Thymus (tissue), 11 donors: ENCODE measurements around the gene YIF1B. TPM values are rescaled to one million over a fixed set of nuclear protein-coding genes. Genes with fewer than 3 reads are reported as not detected.

ENCODE experiments used
- DNase-seq, 9 donors: peaks; one replicate each; pipeline ENCODE4 v3.0.0-alpha.2; 2013; ENCODE audit warnings: low spot score in 9 of 9, low read depth in 6 of 9, missing footprints in 1 of 9
- H3K27ac ChIP-seq, 2 donors: one replicate each; pipeline ENCODE4 v1.5.1; 2013; ENCODE audit warnings: control low read depth in 1 of 2, low read depth in 1 of 2, low read length in 1 of 2, mild to moderate bottlenecking in 1 of 2, moderate library complexity in 1 of 2
- H3K27me3 ChIP-seq, 2 donors: one replicate each; pipeline ENCODE4 v1.5.1; 2013; ENCODE audit warnings: low read length in 1 of 2; ENCODE audit not compliant: control insufficient read depth in 2 of 2, insufficient read depth in 1 of 2
- H3K36me3 ChIP-seq, 2 donors: one replicate each; pipeline ENCODE4 v1.5.1; 2013; ENCODE audit warnings: low read length in 1 of 2, mild to moderate bottlenecking in 1 of 2, moderate library complexity in 1 of 2; ENCODE audit not compliant: control insufficient read depth in 2 of 2, insufficient read depth in 2 of 2
- H3K4me1 ChIP-seq, 2 donors: one replicate each; pipeline ENCODE4 v1.5.1; 2013; ENCODE audit warnings: low read length in 2 of 2; ENCODE audit not compliant: control insufficient read depth in 2 of 2, insufficient read depth in 2 of 2
- H3K4me3 ChIP-seq, 2 donors: one replicate each; pipeline ENCODE4 v1.5.1; 2013; ENCODE audit warnings: low read length in 2 of 2, control low read depth in 1 of 2, mild to moderate bottlenecking in 1 of 2
- H3K9me3 ChIP-seq, 2 donors: one replicate each; pipeline ENCODE4 v1.5.1; 2013; ENCODE audit warnings: low read length in 1 of 2, mild to moderate bottlenecking in 1 of 2; ENCODE audit not compliant: control insufficient read depth in 2 of 2, insufficient read depth in 1 of 2
- WGBS: extraction: QIAGEN DNeasy Blood & Tissue Kit; methylation state at CpG from one replicate; pipeline ENCODE4 v1.1.7; 2013; 5-methylcytosine and 5-hydroxymethylcytosine counted together
- polyA plus RNA-seq: library from polyadenylated mRNA; stranded (reverse); fragments of 200-250 nt; gene quantifications from one replicate; pipeline ENCODE4 v1.2.3, GENCODE V29; 2013
- total RNA-seq: library from RNA; stranded (reverse); fragments of 120-200 nt; gene quantifications from one replicate; pipeline ENCODE4 v1.2.4, GENCODE V29; 2013
- donor health status: healthy.

YIF1B gene
- total and polyA plus RNA-seq, 2 donors = 34.2 to 46.6 TPM

GRCh38 chr19:38277549-38277948 lies 38.2 kb downstream of the YIF1B start:
- DNase-seq = no peak
- Histone ChIP-seq H3K9me3 (no peaks in the 10 kb centered on the region), H3K27ac (no peak overlapping the region), H3K27me3 (no peaks in the 10 kb centered on the region), H3K4me3 (no peak overlapping the region), H3K36me3 (no peaks in the 10 kb centered on the region), H3K4me1 (peaks cover 0 to 8% of the 10 kb centered on the region in 2 donors)
- WGBS = 91% methylated on average over 5 of the region's 5 CpGs

GRCh38 chr19:38276942-38277517 lies 38.7 kb downstream of the YIF1B start:
- 95% methylated on average over 7 of the region's 7 CpGs for WGBS
- DNase-seq = no peak
- no peak overlapping the region for H3K27ac ChIP-seq
- H3K9me3 ChIP-seq = no peaks in the 10 kb centered on the region
- no peak overlapping the region for H3K4me3 ChIP-seq
- no peaks in the 10 kb centered on the region for H3K27me3 ChIP-seq
- H3K4me1 ChIP-seq = peaks cover 0 to 3% of the 10 kb centered on the region in 2 donors
- H3K36me3 ChIP-seq = no peaks in the 10 kb centered on the region

- H3K36me3 ChIP-seq = no peaks in the 10 kb centered on the region
- H3K27me3 ChIP-seq = no peaks in the 10 kb centered on the region
- WGBS = 92% methylated on average over 9 of the region's 9 CpGs
- no peak overlapping the region for H3K4me3 ChIP-seq
- no peak for DNase-seq
- H3K27ac ChIP-seq = no peak overlapping the region
- H3K4me1 ChIP-seq = peaks cover 0 to 4% of the 10 kb centered on the region in 2 donors
- H3K9me3 ChIP-seq = no peaks in the 10 kb centered on the region
Measured at GRCh38 chr19:38274739-38275138, 41.0 kb downstream of the YIF1B start.

- H3K27me3 ChIP-seq = no peaks in the 10 kb centered on the region
- no peaks in the 10 kb centered on the region for H3K9me3 ChIP-seq
- WGBS = 95% methylated on average over 2 of the region's 2 CpGs
- DNase-seq = no peak
- H3K4me1 ChIP-seq = peaks cover 0 to 4% of the 10 kb centered on the region in 2 donors
- no peak overlapping the region for H3K4me3 ChIP-seq
- no peak overlapping the region for H3K27ac ChIP-seq
- H3K36me3 ChIP-seq = no peaks in the 10 kb centered on the region
Measured at GRCh38 chr19:38273499-38273898, 42.2 kb downstream of the YIF1B start.

GRCh38 chr19:38270587-38271167 lies 45.1 kb downstream of the YIF1B start:
- H3K27ac ChIP-seq = no peak overlapping the region
- H3K4me3 ChIP-seq = no peak overlapping the region
- H3K4me1 ChIP-seq = peaks cover 4 to 11% of the 10 kb centered on the region in 2 donors
- no peaks in the 10 kb centered on the region for H3K9me3 ChIP-seq
- H3K36me3 ChIP-seq = no peaks in the 10 kb centered on the region
- no peaks in the 10 kb centered on the region for H3K27me3 ChIP-seq
- DNase-seq = no peak
- 93% methylated on average over 5 of the region's 5 CpGs for WGBS

GRCh38 chr19:38268539-38268938 lies 47.2 kb downstream of the YIF1B start:
- DNase-seq = no peak
- WGBS = 95% methylated on average over 8 of the region's 8 CpGs
- Histone ChIP-seq H3K4me1 (peaks cover 23 to 26% of the 10 kb centered on the region in 2 donors), H3K4me3 (no peak overlapping the region), H3K27ac (peak overlapping the region in 1 of 2 donors; percentile 66), H3K9me3 (no peaks in the 10 kb centered on the region), H3K36me3 (no peaks in the 10 kb centered on the region), H3K27me3 (peaks cover 0 to 7% of the 10 kb centered on the region in 2 donors)

GRCh38 chr19:38267761-38268483 lies 47.8 kb downstream of the YIF1B start:
- H3K4me3 ChIP-seq = no peak overlapping the region
- H3K9me3 ChIP-seq = no peaks in the 10 kb centered on the region
- peaks cover 23 to 28% of the 10 kb centered on the region in 2 donors for H3K4me1 ChIP-seq
- H3K36me3 ChIP-seq = no peaks in the 10 kb centered on the region
- 88% methylated on average over 12 of the region's 12 CpGs for WGBS
- H3K27ac ChIP-seq = peak overlapping the region; percentile 12 to 66
- peaks cover 0 to 7% of the 10 kb centered on the region in 2 donors for H3K27me3 ChIP-seq
- DNase-seq = no peak

- peaks cover 23 to 28% of the 10 kb centered on the region in 2 donors for H3K4me1 ChIP-seq
- no peaks in the 10 kb centered on the region for H3K9me3 ChIP-seq
- H3K36me3 ChIP-seq = no peaks in the 10 kb centered on the region
- 93% methylated on average over 12 of the region's 12 CpGs for WGBS
- no peak overlapping the region for H3K4me3 ChIP-seq
- H3K27me3 ChIP-seq = peaks cover 0 to 7% of the 10 kb centered on the region in 2 donors
- H3K27ac ChIP-seq = no peak overlapping the region
- no peak for DNase-seq
Measured at GRCh38 chr19:38266981-38267597, 48.7 kb downstream of the YIF1B start.

- Histone ChIP-seq H3K36me3 (no peaks in the 10 kb centered on the region), H3K27me3 (peaks cover 0 to 7% of the 10 kb centered on the region in 2 donors), H3K27ac (peak overlapping the region; percentile 70 to 85), H3K4me3 (peak overlapping the region in 1 of 2 donors; percentile 59), H3K9me3 (no peaks in the 10 kb centered on the region), H3K4me1 (peaks cover 23 to 28% of the 10 kb centered on the region in 2 donors)
- no peak for DNase-seq
- WGBS = 91% methylated on average over 12 of the region's 12 CpGs
Measured at GRCh38 chr19:38265921-38266429, 49.8 kb downstream of the YIF1B start.
